Neutrophil (primary cell): ENCODE data around the gene DNASE2B.

Experiments used
- H3K27ac ChIP-seq: fragments of 200-600 bp; sonication (generic); 2 replicates; pipeline ENCODE4 v1.5.1; 2016; ENCODE audit warnings: mild to moderate bottlenecking, moderate library complexity
- H3K27me3 ChIP-seq: fragments of 200-600 bp; sonication (generic); 2 replicates; pipeline ENCODE4 v1.6.0; 2016; ENCODE audit warnings: mild to moderate bottlenecking
- H3K36me3 ChIP-seq: fragments of 200-600 bp; sonication (generic); 2 replicates; pipeline ENCODE4 v1.5.1; 2017
- H3K4me1 ChIP-seq, 2 experiments: fragments of 200-600 bp in 1 of 2; sonication (generic) in 1 of 2; 1 replicate in 1 of 2; 2 replicates in 1 of 2; pipeline versions ENCODE4 v1.5.1 to v1.6.1; 2013 to 2016; ENCODE audit warnings: low read depth in 1 of 2, low read length in 1 of 2, mild to moderate bottlenecking in 1 of 2, moderate library complexity in 1 of 2; ENCODE audit not compliant: control insufficient read depth in 1 of 2, insufficient read depth in 1 of 2
- H3K4me3 ChIP-seq, 2 experiments: fragments of 200-600 bp in 1 of 2; sonication (generic) in 1 of 2; 1 replicate in 1 of 2; 2 replicates in 1 of 2; pipeline ENCODE4 v1.5.1; 2013 to 2016; ENCODE audit warnings: low read depth in 1 of 2, low read length in 1 of 2, mild to moderate bottlenecking in 1 of 2, moderate library complexity in 1 of 2
- H3K9me3 ChIP-seq: fragments of 200-600 bp; sonication (generic); 2 replicates; pipeline ENCODE4 v1.5.1; 2016
- TF ChIP-seq, protein P1 (sequence below): fragments of 200-600 bp; sonication (generic); IDR thresholded peaks from 2 replicates; pipeline ENCODE4 v1.5.1; 2016; ENCODE audit warnings: antibody characterized with exemption

The DNASE2B gene

DNA sequence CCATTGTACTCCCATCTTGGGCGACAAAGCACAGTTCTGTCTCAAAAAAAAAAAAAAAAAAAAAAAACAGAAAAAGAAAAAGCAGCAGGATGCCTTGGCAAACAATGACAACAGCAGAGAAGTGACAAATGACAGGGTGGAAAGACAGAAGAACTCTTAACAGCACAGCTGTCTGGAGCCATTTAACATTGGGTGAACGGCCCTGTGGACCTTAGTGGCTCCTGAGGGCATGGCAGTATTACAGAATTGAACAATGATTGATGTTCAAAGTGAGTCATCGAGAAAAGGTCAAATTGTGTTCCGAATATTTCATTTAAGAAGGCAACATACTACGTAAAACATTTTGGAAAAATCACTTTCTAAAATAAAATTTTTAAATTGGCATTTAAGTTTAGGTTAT is 30.0 kb downstream of the DNASE2B start:
- Histone ChIP-seq H3K36me3 (no peaks in the 10 kb centered on the region), H3K4me1 (peaks cover 0 to 2% of the 10 kb centered on the region in 2 experiments), H3K27me3 (no peaks in the 10 kb centered on the region), H3K9me3 (no peaks in the 10 kb centered on the region), H3K4me3 (no peak overlapping the region), H3K27ac (no peak overlapping the region)
- TF ChIP-seq, protein P1, sequence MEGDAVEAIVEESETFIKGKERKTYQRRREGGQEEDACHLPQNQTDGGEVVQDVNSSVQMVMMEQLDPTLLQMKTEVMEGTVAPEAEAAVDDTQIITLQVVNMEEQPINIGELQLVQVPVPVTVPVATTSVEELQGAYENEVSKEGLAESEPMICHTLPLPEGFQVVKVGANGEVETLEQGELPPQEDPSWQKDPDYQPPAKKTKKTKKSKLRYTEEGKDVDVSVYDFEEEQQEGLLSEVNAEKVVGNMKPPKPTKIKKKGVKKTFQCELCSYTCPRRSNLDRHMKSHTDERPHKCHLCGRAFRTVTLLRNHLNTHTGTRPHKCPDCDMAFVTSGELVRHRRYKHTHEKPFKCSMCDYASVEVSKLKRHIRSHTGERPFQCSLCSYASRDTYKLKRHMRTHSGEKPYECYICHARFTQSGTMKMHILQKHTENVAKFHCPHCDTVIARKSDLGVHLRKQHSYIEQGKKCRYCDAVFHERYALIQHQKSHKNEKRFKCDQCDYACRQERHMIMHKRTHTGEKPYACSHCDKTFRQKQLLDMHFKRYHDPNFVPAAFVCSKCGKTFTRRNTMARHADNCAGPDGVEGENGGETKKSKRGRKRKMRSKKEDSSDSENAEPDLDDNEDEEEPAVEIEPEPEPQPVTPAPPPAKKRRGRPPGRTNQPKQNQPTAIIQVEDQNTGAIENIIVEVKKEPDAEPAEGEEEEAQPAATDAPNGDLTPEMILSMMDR: no peak

DNA sequence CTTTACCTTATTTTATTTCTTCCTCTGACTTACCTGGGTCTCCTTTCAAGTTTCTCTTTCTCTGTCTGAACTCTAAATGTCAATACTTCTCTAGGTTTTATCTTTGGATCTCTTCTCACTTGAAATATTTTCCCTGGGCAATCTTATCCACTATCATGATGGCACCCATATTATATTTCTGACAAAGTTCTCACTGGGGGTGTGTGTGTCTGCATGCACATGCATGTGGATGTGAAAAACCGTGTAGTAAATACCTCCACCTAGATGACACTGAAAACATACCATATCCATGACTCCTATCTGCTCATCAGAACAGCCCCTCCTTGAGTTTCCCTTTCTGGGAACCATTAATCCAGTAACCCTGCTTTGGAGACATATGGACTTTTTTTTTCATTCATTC is 30.9 kb downstream of the DNASE2B start:
- Histone ChIP-seq H3K4me1 (peaks cover 0 to 10% of the 10 kb centered on the region in 2 experiments), H3K36me3 (no peaks in the 10 kb centered on the region), H3K27me3 (no peaks in the 10 kb centered on the region), H3K9me3 (no peaks in the 10 kb centered on the region), H3K27ac (no peak overlapping the region), H3K4me3 (no peak overlapping the region)
- TF ChIP-seq, protein P1: no peak

DNA sequence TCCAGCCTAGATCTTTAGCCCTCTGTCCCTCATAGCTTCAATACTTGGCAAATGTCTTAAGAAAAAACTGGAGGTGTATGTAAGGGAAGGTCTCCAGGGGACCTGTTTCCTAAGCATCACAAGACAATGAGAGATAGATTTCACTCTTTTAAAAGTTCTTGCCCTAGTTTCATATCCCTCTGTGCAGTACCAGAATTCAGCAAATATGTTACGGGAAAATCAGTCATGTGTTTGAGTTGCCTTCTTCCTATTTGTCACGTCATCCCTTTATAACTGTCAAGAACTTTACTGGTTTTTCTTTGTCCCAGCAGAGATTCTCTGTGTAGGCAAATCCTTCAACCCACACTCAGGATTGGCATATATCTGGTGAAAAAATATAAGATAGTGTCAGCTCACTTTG is 32.3 kb downstream of the DNASE2B start:
- no peak overlapping the region for H3K4me3 ChIP-seq

DNA sequence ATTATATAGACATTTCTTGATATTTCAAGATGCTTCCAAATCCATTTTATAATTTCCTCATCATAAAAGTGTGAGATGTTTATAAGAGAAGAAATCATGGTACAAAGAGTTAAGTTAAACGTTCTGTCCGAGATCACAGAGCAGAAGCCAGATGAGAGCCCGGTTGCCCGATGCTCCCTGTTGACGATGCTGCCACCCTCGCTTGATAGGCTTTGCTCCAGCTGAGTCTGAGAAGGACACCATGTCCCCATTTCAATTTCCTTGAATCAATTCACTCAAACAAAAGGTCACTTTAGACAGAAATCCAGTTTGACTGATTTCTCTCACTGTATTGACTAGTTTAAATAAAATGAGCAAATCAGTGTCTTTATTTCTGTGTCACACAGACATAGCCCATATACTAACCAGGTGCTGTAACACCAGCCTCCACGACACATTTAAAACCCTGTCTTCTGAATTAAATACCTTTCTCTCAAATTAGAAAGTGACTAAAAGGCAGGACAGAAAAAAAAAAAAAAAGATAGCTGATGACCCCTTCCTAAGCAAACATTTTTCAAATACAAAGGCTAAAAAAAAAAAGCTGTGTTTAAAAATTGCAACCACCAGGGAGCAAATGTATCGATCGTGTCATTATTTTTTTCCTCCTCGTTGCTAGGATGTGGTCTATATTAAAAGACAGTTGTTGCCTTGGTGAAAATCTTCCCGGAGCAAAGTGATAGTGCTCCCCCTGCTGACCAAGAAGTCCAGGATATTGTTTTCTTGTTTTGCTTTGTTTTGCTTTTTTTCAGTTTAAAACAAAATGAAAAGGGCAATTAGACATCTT is 35.2 kb downstream of the DNASE2B start:
- Histone ChIP-seq H3K4me3 (peak overlapping the region in 1 of 2 experiments; percentile 15), H3K27me3 (no peaks in the 10 kb centered on the region), H3K4me1 (peaks cover 9 to 40% of the 10 kb centered on the region in 2 experiments), H3K9me3 (no peaks in the 10 kb centered on the region), H3K36me3 (no peaks in the 10 kb centered on the region), H3K27ac (no peak overlapping the region)
- TF ChIP-seq, protein P1: peak; percentile 38

More for the DNA sequence above, 32.3 kb downstream of the DNASE2B start:
- Histone ChIP-seq H3K27ac (no peak overlapping the region), H3K36me3 (no peaks in the 10 kb centered on the region), H3K4me1 (peaks cover 0 to 22% of the 10 kb centered on the region in 2 experiments), H3K27me3 (no peaks in the 10 kb centered on the region), H3K9me3 (no peaks in the 10 kb centered on the region)
- TF ChIP-seq, protein P1: no peak

DNA sequence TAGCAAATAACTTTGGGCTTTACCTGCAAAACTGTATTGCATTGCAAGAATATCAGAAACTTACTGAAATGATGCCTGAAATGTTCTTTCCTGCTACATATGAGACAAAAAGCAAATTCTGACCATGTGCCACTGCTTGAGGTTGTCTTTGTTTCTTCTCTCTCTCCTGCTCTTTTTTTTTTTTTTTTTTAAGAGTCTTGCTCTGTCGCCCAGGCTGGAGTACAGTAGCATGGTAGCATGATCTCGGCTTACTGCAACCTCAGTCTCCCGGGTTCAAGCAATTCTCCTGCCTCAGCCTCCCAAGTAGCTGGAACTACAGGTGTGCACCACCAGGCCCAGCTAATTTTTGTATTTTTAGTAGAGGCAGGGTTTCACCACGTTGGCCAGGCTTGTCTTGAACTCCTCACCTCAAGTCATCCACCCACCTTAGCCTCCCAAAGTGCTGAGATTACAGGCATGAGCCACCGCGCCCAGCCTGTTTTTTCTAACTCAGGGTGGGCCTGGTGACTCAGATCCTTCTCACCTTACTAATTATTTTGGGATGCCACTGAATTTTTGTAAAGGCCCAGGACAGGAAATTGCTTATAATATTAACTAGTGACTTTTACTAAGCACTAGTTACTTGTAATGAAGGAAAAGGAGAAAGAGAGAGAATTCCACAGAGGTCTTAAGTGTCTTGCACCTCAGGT is 35.9 kb downstream of the DNASE2B start:
- Histone ChIP-seq H3K36me3 (no peaks in the 10 kb centered on the region), H3K27me3 (no peaks in the 10 kb centered on the region), H3K4me1 (peaks cover 9 to 40% of the 10 kb centered on the region in 2 experiments), H3K9me3 (no peaks in the 10 kb centered on the region), H3K4me3 (no peak overlapping the region), H3K27ac (peak overlapping the region; percentile 68)
- TF ChIP-seq, protein P1: no peak
